DOHH2 (cell line): ENCODE results near the gene TMC8.

Experiments used
- CTCF ChIP-seq: fragments of 200-600 bp; sonication (generic); IDR thresholded peaks from one replicate; pipeline ENCODE4 v1.5.1; 2014; ENCODE audit warnings: antibody characterized with exemption, mild to moderate bottlenecking, low read depth, low read length; ENCODE audit not compliant: poor library complexity, severe bottlenecking
- EZH2phosphoT487 ChIP-seq: fragments of 200-600 bp; sonication (generic); IDR thresholded peaks from 2 replicates; pipeline ENCODE4 v1.6.1; 2017; ENCODE audit warnings: borderline replicate concordance, mild to moderate bottlenecking, antibody characterized with exemption, low read length, moderate library complexity, mixed read lengths

DNA sequence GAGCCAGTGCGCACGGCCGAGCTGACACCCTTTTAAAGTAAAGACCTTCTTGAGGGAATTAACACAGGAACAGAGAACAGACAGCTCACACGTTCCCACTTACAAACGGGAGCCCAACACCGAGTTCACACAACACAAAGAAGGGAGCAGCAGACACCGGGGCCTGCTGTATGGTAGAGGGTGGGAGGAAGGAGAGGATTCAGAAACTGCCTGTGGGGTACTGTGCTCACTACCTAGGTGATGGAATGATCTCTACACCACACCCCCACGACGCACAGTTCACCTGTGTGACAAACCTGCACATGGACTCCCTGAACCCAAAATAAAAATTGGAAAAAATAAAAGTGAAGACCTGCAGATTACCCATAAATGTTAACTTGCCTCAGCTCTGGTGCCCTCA is 34.5 kb upstream of the TMC8 start:
- TF ChIP-seq EZH2phosphoT487 (no peak), CTCF (no peak)
